SK-N-SH (cell line): ENCODE data around the gene FMOD. TPM values are rescaled to one million over a fixed set of nuclear protein-coding genes. Genes with fewer than 3 reads are reported as not detected.

Source experiments
- CTCF ChIA-PET: fragments of 300-600, 350-600 bp; formaldehyde crosslinking; extraction: SDS; loops from one replicate; lab custom pipeline; 2021; lab: Yijun Ruan, JAX
- POLR2A ChIA-PET: fragments of 350-600 bp; sonication (Branson Sonifier 250); formaldehyde crosslinking; extraction: SDS; loops from one replicate; lab custom pipeline; 2020; ENCODE audit warnings: antibody characterized with exemption, inconsistent platforms; lab: Yijun Ruan, JAX
- DNase-seq: peaks from one replicate; pipeline ENCODE4 v3.0.0; 2012
- H2AFZ ChIP-seq: fragments of 200-600 bp; sonication (generic); 2 replicates; pipeline ENCODE4 v1.8.1; 2016; ENCODE audit warnings: antibody characterized with exemption, mild to moderate bottlenecking, low read depth
- H3F3A ChIP-seq: fragments of 200-600 bp; sonication (generic); replicated peaks from 2 replicates; pipeline ENCODE3; 2016; ENCODE audit warnings: antibody characterized with exemption, mild to moderate bottlenecking; ENCODE audit not compliant: insufficient read depth
- H3K27ac ChIP-seq, 2 experiments: fragments of 200-500 bp in 1 of 2; fragments of 200-600 bp in 1 of 2; sonication (Bioruptor generic) in 1 of 2; sonication (generic), shearing (Covaris generic) in 1 of 2; 2 replicates each; pipeline versions ENCODE4 v1.5.1 to v1.6.1; 2014 to 2016; ENCODE audit warnings: low read depth in 2 of 2, inconsistent platforms in 1 of 2, low read length in 1 of 2, mild to moderate bottlenecking in 1 of 2, mixed read lengths in 1 of 2
- H3K27me3 ChIP-seq: fragments of 200-600 bp; sonication (generic), shearing (Covaris generic); 2 replicates; pipeline ENCODE4 v1.6.1; 2016; ENCODE audit warnings: mixed run types; ENCODE audit not compliant: insufficient read depth
- H3K36me3 ChIP-seq, 2 experiments: fragments of 200-500 bp in 1 of 2; fragments of 200-600 bp in 1 of 2; sonication (Bioruptor generic) in 1 of 2; sonication (generic) in 1 of 2; replicated peaks in 1 of 2; 2 replicates each; pipeline versions ENCODE3 to v1.5.1; 2014 to 2016; ENCODE audit warnings: low read length in 1 of 2, mild to moderate bottlenecking in 1 of 2; ENCODE audit not compliant: insufficient read depth in 2 of 2, control insufficient read depth in 1 of 2
- H3K4me1 ChIP-seq, 2 experiments: fragments of 200-500 bp in 1 of 2; fragments of 200-600 bp in 1 of 2; sonication (Bioruptor generic) in 1 of 2; sonication (generic), shearing (Covaris generic) in 1 of 2; 2 replicates each; pipeline versions ENCODE4 v1.5.1 to v1.6.1; 2014 to 2016; ENCODE audit warnings: low read depth in 1 of 2, low read length in 1 of 2, mixed run types in 1 of 2; ENCODE audit not compliant: insufficient read depth in 2 of 2, control insufficient read depth in 1 of 2
- H3K4me2 ChIP-seq: fragments of 200-600 bp; sonication (generic), shearing (Covaris generic); 2 replicates; pipeline ENCODE4 v1.6.1; 2017; ENCODE audit warnings: mixed run types
- H3K4me3 ChIP-seq, 2 experiments: fragments of 200-500 bp in 1 of 2; fragments of 200-600 bp in 1 of 2; sonication (Bioruptor generic) in 1 of 2; sonication (generic), shearing (Covaris generic) in 1 of 2; 2 replicates each; pipeline versions ENCODE4 v1.5.1 to v1.8.1; 2014 to 2016; ENCODE audit warnings: low read depth in 2 of 2, inconsistent platforms in 1 of 2, low read length in 1 of 2, mild to moderate bottlenecking in 1 of 2, mixed read lengths in 1 of 2, moderate library complexity in 1 of 2
- H3K79me2 ChIP-seq: fragments of 200-600 bp; sonication (generic); 2 replicates; pipeline ENCODE4 v1.8.1; 2017; ENCODE audit warnings: mild to moderate bottlenecking; ENCODE audit not compliant: insufficient read depth
- H3K9ac ChIP-seq: fragments of 200-600 bp; sonication (generic); 2 replicates; pipeline ENCODE4 v1.6.1; 2017; ENCODE audit warnings: mixed run types
- H3K9me2 ChIP-seq: fragments of 200-600 bp; sonication (generic); 2 replicates; pipeline ENCODE4 v1.6.1; 2017; ENCODE audit warnings: mixed run types
- H3K9me3 ChIP-seq: fragments of 200-600 bp; sonication (generic); 2 replicates; pipeline ENCODE4 v1.6.1; 2017; ENCODE audit warnings: mixed run types, mild to moderate bottlenecking, moderate library complexity
- H4K20me1 ChIP-seq: fragments of 200-600 bp; sonication (generic); 2 replicates; pipeline ENCODE4 v1.6.1; 2017; ENCODE audit warnings: mild to moderate bottlenecking, mixed run types; ENCODE audit not compliant: insufficient read depth
- ELF1 ChIP-seq: IDR thresholded peaks from 2 replicates; pipeline ENCODE4 v1.4.0; 2012
- EP300 ChIP-seq, 2 experiments: IDR thresholded peaks; 2 replicates each; pipeline versions ENCODE4 v1.4.0 to v1.6.1; 2012; ENCODE audit warnings: borderline replicate concordance in 1 of 2, low read depth in 1 of 2, low read length in 1 of 2
- FOSL2 ChIP-seq: IDR thresholded peaks from 2 replicates; pipeline ENCODE4 v1.4.0; 2012; ENCODE audit warnings: low read depth, mild to moderate bottlenecking, moderate library complexity, borderline replicate concordance
- FOXJ3 ChIP-seq: sonication (generic); formaldehyde crosslinking; IDR thresholded peaks from 2 replicates; pipeline ENCODE4 v1.5.1; 2020; ENCODE audit warnings: mild to moderate bottlenecking, missing genetic modification reagents
- GATA2 ChIP-seq: sonication (generic); formaldehyde crosslinking; IDR thresholded peaks from 2 replicates; pipeline ENCODE4 v1.5.0; 2020; ENCODE audit warnings: mild to moderate bottlenecking, missing genetic modification reagents
- JUND ChIP-seq: IDR thresholded peaks from 2 replicates; pipeline ENCODE4 v1.4.0; 2012
- MEF2A ChIP-seq: IDR thresholded peaks from 2 replicates; pipeline ENCODE4 v1.4.0; 2012; ENCODE audit warnings: low read depth, borderline replicate concordance
- NFIC ChIP-seq: IDR thresholded peaks from 2 replicates; pipeline ENCODE4 v1.4.0; 2012; ENCODE audit warnings: borderline replicate concordance
- NRF1 ChIP-seq: IDR thresholded peaks from 2 replicates; pipeline ENCODE4 v1.6.1; 2012; ENCODE audit warnings: low read depth, mild to moderate bottlenecking, low read length
- PBX3 ChIP-seq: IDR thresholded peaks from 2 replicates; pipeline ENCODE4; 2012
- REST ChIP-seq: IDR thresholded peaks from 2 replicates; pipeline ENCODE4 v1.6.1; 2012; ENCODE audit warnings: mild to moderate bottlenecking, low read depth, low read length, moderate library complexity
- TAF1 ChIP-seq: IDR thresholded peaks from 2 replicates; pipeline ENCODE4 v1.6.1; 2012; ENCODE audit warnings: low read depth, mild to moderate bottlenecking, low read length, moderate library complexity, borderline replicate concordance
- TEAD4 ChIP-seq: IDR thresholded peaks from 2 replicates; pipeline ENCODE4 v1.4.0; 2012; ENCODE audit warnings: mild to moderate bottlenecking, borderline replicate concordance; ENCODE audit not compliant: insufficient read depth
- USF1 ChIP-seq: IDR thresholded peaks from 2 replicates; pipeline ENCODE4 v1.4.0; 2012; ENCODE audit warnings: low read depth, borderline replicate concordance
- USF2 ChIP-seq: fragments of 150-350 bp; IDR thresholded peaks from 2 replicates; pipeline ENCODE4 v1.6.1; 2017; ENCODE audit warnings: antibody characterized with exemption, low read length, low read depth, borderline replicate concordance
- WGBS: methylation state at CpG from one replicate; pipeline ENCODE4 v1.1.6; 2017; ENCODE audit warnings: low lambda C conversion rate; 5-methylcytosine and 5-hydroxymethylcytosine counted together
- polyA plus RNA-seq, 3 experiments: library from polyadenylated mRNA; depleted of rRNA; stranded (reverse); fragments of >200 nt; gene quantifications; 2 replicates each; pipeline ENCODE4 v1.2.3, GENCODE V29; 2012
- TF ChIP-seq, protein P1 (sequence below): IDR thresholded peaks from 2 replicates; pipeline ENCODE4 v1.4.0; 2012; ENCODE audit warnings: low read depth

FMOD gene
- polyA plus RNA-seq, 1 of the 3 experiments (the other 2 are of a cell fraction): not detected

DNA sequence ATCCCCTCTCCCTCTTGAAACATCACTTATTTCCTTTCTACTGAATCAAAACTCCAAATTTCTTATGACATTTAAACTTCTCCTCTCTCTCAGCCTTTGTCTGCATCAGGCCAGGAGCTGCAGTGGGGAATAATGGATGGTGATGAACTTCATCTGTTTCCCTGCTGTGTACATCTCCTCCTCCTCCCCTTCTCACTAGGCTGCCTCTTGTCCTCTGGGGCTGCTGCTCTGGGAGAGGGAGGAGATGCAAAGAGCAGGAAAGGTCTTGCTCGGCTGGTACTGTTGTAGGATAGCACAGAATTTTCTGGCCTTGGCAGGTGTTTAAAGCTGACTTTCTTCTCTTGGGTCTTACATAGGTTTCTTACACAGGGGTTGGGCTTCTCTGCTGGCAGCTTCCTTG lies 31.1 kb upstream of the FMOD start:
- Histone ChIP-seq H3K9me2 (no peaks in the 10 kb centered on the region), H3K4me3 (no peak overlapping the region), H3F3A (no peaks in the 10 kb centered on the region), H3K36me3 (no peaks in the 10 kb centered on the region), H3K4me1 (peaks cover 0 to 3% of the 10 kb centered on the region in 2 experiments; a peak in 1 of 4 replicates), H4K20me1 (no peaks in the 10 kb centered on the region), H3K27me3 (peaks cover 20% of the 10 kb centered on the region; the same call in 1 of the 2 replicates), H3K79me2 (no peaks in the 10 kb centered on the region), H3K27ac (no peak overlapping the region), H3K9ac (no peak overlapping the region), H2AFZ (no peak overlapping the region), H3K9me3 (no peaks in the 10 kb centered on the region), H3K4me2 (no peak overlapping the region)
- DNase-seq: no peak
- ChIA-PET POLR2A (no interaction called here), CTCF (interaction anchor here (1.3 to 2.6 kb wide), 2 partner anchors 39 to 115 kb away, joined by 4 to 7 read pairs; no protein-coding TSS in a partner anchor)
- TF ChIP-seq EP300 (IDR thresholded peaks at IDR 0.05; ENCODE audit: borderline replicate concordance in 1 of 2, low read depth in 1 of 2, low read length in 1 of 2) (no peak), USF2 (no peak), FOXJ3 (no peak)
- 41% methylated on average over 1 of the region's 1 CpG for WGBS

DNA sequence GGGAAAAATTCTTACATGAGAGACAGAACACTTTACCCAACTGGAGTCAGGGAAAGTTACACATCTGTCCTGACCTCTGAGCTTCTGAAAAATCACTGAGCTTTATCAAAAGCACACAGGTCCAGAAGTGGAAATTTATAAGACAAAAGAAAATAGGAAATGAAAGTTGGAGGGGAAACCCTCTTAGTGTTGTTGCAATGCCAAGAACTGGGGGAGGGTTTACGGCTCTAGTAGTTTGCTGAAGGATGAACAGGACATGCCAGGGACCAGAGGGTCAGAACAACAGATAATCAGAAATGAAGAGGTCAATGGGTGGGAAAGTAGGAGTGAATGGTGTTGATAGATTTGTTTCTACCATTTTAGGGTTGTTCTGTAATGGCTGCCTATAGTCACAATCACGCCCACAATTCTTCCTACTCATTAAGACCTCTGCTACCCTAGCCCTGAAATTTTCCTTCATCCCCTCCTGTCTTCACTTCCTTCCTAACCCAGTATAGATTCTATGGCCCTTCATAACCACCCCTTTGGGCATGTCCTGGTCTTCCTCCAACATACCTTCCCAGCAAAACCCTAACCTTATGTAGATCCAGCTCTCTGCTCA lies 30.3 kb upstream of the FMOD start:
- WGBS: 56% methylated on average over 2 of the region's 2 CpGs
- TF ChIP-seq MEF2A: no peak
- no peak for TF ChIP-seq GATA2 (CRISPR knock-in tag)
- no peak for TF ChIP-seq FOSL2
- no peak for TF ChIP-seq NRF1
- no peak for TF ChIP-seq ELF1
- no peak for TF ChIP-seq JUND
- no peak for TF ChIP-seq REST
- TF ChIP-seq NFIC: no peak
- TF ChIP-seq, protein P1, sequence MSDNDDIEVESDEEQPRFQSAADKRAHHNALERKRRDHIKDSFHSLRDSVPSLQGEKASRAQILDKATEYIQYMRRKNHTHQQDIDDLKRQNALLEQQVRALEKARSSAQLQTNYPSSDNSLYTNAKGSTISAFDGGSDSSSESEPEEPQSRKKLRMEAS: no peak
- no peak for TF ChIP-seq TEAD4
- TF ChIP-seq USF1: no peak
- TF ChIP-seq PBX3: no peak
- TF ChIP-seq TAF1: no peak

More for the DNA sequence above, 30.3 kb upstream of the FMOD start:
- ChIA-PET POLR2A (no interaction called here), CTCF (interaction anchor here (0.8 to 2.6 kb wide), 4 partner anchors 34 to 114 kb away, joined by 3 to 7 read pairs (median 4); no protein-coding TSS in a partner anchor)
- Histone ChIP-seq H3K27ac (no peak overlapping the region), H4K20me1 (no peaks in the 10 kb centered on the region), H3K4me2 (no peak overlapping the region), H3K36me3 (no peaks in the 10 kb centered on the region), H2AFZ (no peak overlapping the region), H3K4me3 (no peak overlapping the region), H3K79me2 (no peaks in the 10 kb centered on the region), H3F3A (no peaks in the 10 kb centered on the region), H3K4me1 (peaks cover 0 to 3% of the 10 kb centered on the region in 2 experiments; a peak in 1 of 4 replicates), H3K9ac (no peak overlapping the region), H3K9me2 (no peaks in the 10 kb centered on the region), H3K9me3 (no peaks in the 10 kb centered on the region), H3K27me3 (peaks cover 20% of the 10 kb centered on the region; the same call in 1 of the 2 replicates)
- DNase-seq: no peak
